AG09309 (cell line): Measurements from ENCODE around the gene GLIS1.

ENCODE experiments used
- DNase-seq: peaks from one replicate; pipeline ENCODE4 v3.0.0-alpha.2; 2010; ENCODE audit warnings: low read depth
- H3K4me3 ChIP-seq: 2 replicates; pipeline ENCODE4 v1.5.1; 2011; ENCODE audit warnings: mild to moderate bottlenecking, low read depth, low read length, moderate library complexity; ENCODE audit not compliant: control insufficient read depth
- CTCF ChIP-seq: IDR thresholded peaks from 2 replicates; pipeline ENCODE4 v1.5.1; 2011; ENCODE audit warnings: mild to moderate bottlenecking, low read depth, low read length, inconsistent platforms; ENCODE audit not compliant: insufficient read depth, control insufficient read depth; ENCODE audit errors: missing control alignments

GLIS1 gene

GRCh38 chr1:53685272-53686051 is 53.5 kb downstream of the GLIS1 start:
- no peak overlapping the region for H3K4me3 ChIP-seq
- TF ChIP-seq CTCF, result no peak
- DNase-seq, result no peak

GRCh38 chr1:53684741-53685140 is 54.2 kb downstream of the GLIS1 start:
- no peak for TF ChIP-seq CTCF
- no peak overlapping the region for H3K4me3 ChIP-seq
- DNase-seq, result no peak

DNA sequence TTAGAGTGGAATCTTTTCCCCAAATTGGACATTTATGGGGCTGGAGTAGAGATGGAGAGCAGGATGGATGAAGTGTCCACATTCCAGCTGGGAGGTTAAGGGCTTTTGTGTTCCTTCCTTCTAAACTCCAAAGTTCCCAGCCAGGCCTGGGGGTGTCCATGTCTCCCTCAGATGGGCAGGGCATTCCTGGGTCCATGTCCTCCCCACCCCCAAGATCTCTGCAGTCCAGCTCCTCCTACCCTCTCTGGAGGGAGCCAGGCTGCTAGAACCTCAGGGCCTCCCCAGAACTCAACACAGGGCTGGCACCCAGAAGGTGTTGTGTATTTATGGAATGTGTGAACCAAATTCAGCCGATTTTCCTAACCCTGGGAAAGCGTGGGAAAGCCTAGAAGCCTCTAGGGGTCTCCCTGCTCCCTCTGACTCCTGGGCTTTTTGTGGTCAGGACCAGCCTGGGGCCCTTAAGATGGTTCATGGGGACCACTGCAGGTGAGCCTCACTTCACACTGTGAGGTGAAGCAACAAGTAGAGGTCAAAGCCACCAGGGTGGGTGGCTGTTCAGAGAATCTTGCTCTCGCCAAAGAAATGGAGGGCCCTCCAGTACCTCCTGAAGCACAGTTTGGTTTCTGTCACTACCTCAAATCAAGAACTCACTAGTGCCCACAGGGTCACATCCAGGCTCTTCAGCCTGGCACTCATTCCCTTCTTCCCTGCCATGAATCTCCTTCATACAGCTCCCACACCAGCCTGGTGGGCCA is 54.8 kb downstream of the GLIS1 start:
- no peak overlapping the region for H3K4me3 ChIP-seq
- TF ChIP-seq CTCF, result peak; percentile 13
- no peak for DNase-seq

- DNase-seq, result no peak
- H3K4me3 ChIP-seq, result no peak overlapping the region
- no peak for TF ChIP-seq CTCF
These were observed 56.1 kb downstream of the GLIS1 start for GRCh38 chr1:53682881-53683280.

- DNase-seq, result no peak
- no peak overlapping the region for H3K4me3 ChIP-seq
- peak; percentile 33 for TF ChIP-seq CTCF
These were observed 56.8 kb downstream of the GLIS1 start for GRCh38 chr1:53681977-53682685.

GRCh38 chr1:53681351-53681976 is 57.5 kb downstream of the GLIS1 start:
- H3K4me3 ChIP-seq, result no peak overlapping the region
- no peak for DNase-seq
- TF ChIP-seq CTCF, result no peak
